HG03175 (cell line): Measurements from ENCODE around the gene EIF3F.
A peak's percentile ranks its signal among the peaks of the same experiment; 100 is the strongest.

Source experiments
- ATAC-seq: cut with Tn5 transposase; IDR thresholded peaks from one replicate; pipeline ENCODE4 v1.9.1; 2021; ENCODE audit warnings: mild to moderate bottlenecking, moderate library complexity; ENCODE audit not compliant: unreplicated experiment

The EIF3F gene

GRCh38 chr11:7983832-7984590 lies 3.1 kb upstream of the EIF3F start:
- no peak for ATAC-seq

- ATAC-seq, result peak; percentile 4
Measured at GRCh38 chr11:7987560-7987883, 385 bp downstream of the EIF3F start.

GRCh38 chr11:7994581-7995278 lies 7.6 kb downstream of the EIF3F start:
- no peak for ATAC-seq

GRCh38 chr11:7999795-8000194 lies 12.7 kb downstream of the EIF3F start:
- ATAC-seq, result no peak

- no peak for ATAC-seq
Measured at GRCh38 chr11:8000390-8000789, 13.3 kb downstream of the EIF3F start.

- no peak for ATAC-seq
Measured at GRCh38 chr11:8002676-8003075, 15.5 kb downstream of the EIF3F start.

- ATAC-seq, result no peak
Measured at GRCh38 chr11:8003187-8003586, 16.1 kb downstream of the EIF3F start.

- no peak for ATAC-seq
Measured at GRCh38 chr11:8004008-8004407, 16.9 kb downstream of the EIF3F start.

- ATAC-seq, result no peak
Measured at GRCh38 chr11:8005556-8005955, 18.4 kb downstream of the EIF3F start.

GRCh38 chr11:8006349-8006977 lies 19.3 kb downstream of the EIF3F start:
- ATAC-seq, result peak; percentile 71

- ATAC-seq, result no peak
Measured at GRCh38 chr11:8008212-8008611, 21.1 kb downstream of the EIF3F start.

- no peak for ATAC-seq
Measured at GRCh38 chr11:8009856-8010255, 22.7 kb downstream of the EIF3F start.

GRCh38 chr11:8011371-8011770 lies 24.2 kb downstream of the EIF3F start:
- no peak for ATAC-seq

GRCh38 chr11:8011981-8012444 lies 24.9 kb downstream of the EIF3F start:
- ATAC-seq, result no peak

GRCh38 chr11:8013833-8014232 lies 26.7 kb downstream of the EIF3F start:
- no peak for ATAC-seq

- no peak for ATAC-seq
Measured at GRCh38 chr11:8015753-8016239, 28.7 kb downstream of the EIF3F start.

GRCh38 chr11:8016440-8016839 lies 29.3 kb downstream of the EIF3F start:
- ATAC-seq, result no peak

GRCh38 chr11:8017071-8017470 lies 29.9 kb downstream of the EIF3F start:
- ATAC-seq, result no peak

- ATAC-seq, result no peak
Measured at GRCh38 chr11:8017894-8018483, 30.9 kb downstream of the EIF3F start.

- peak; percentile 55 for ATAC-seq
Measured at GRCh38 chr11:8018484-8019313, 31.6 kb downstream of the EIF3F start.
